Caco-2 (cell line): ENCODE measurements around the gene STK10. TPM values are rescaled to one million over a fixed set of nuclear protein-coding genes. Genes with fewer than 3 reads are reported as not detected.

ENCODE experiments used
- BruUV-seq: library from RNA; stranded (reverse); fragments of 400-500 nt; replicated peaks from 2 replicates; lab custom pipeline; 2021; lab: Mats Ljungman, UMichigan
- CTCF ChIA-PET: fragments of 300-600 bp; sonication (Branson Sonifier 250); formaldehyde crosslinking; loops from one replicate; lab custom pipeline; 2022; ENCODE audit warnings: antibody characterized with exemption; lab: Charles Lee
- POLR2A ChIA-PET: fragments of 300-600 bp; sonication (Branson Sonifier 250); formaldehyde crosslinking; loops from one replicate; lab custom pipeline; 2022; ENCODE audit warnings: antibody characterized with exemption; lab: Charles Lee
- DNase-seq, 2 experiments: peaks; one replicate each; pipeline versions ENCODE4 v3.0.0 to v3.0.0-alpha.2; 2020 to 2022
- H3K27me3 ChIP-seq: replicated peaks from 2 replicates; pipeline ENCODE4 v1.6.0; 2011; ENCODE audit warnings: low read length; ENCODE audit not compliant: control insufficient read depth, insufficient read depth
- H3K36me3 ChIP-seq: 2 replicates; pipeline ENCODE4 v1.5.1; 2011; ENCODE audit warnings: low read length; ENCODE audit not compliant: control insufficient read depth, insufficient read depth
- H3K4me1 ChIP-seq: fragments of 250-450 bp; sonication (Bioruptor Pico); 2 replicates; pipeline ENCODE4 v1.5.1; 2020; ENCODE audit warnings: mild to moderate bottlenecking
- H3K4me3 ChIP-seq: 2 replicates; pipeline ENCODE4 v1.5.1; 2011; ENCODE audit warnings: low read depth, mild to moderate bottlenecking, control low read depth, low read length
- H3K9me3 ChIP-seq: fragments of 250-450 bp; sonication (Bioruptor Pico); 2 replicates; pipeline ENCODE4 v1.5.1; 2020; ENCODE audit warnings: mild to moderate bottlenecking, moderate library complexity
- H3K27ac Mint-ChIP-seq: one replicate; pipeline ENCODE4 v1.8.0; 2022; ENCODE audit warnings: mixed read lengths; ENCODE audit not compliant: unreplicated experiment
- H3K27me3 Mint-ChIP-seq: one replicate; pipeline ENCODE4 v1.8.0; 2022; ENCODE audit warnings: mixed read lengths; ENCODE audit not compliant: insufficient read depth, unreplicated experiment
- H3K36me3 Mint-ChIP-seq: one replicate; pipeline ENCODE4 v1.8.0; 2022; ENCODE audit warnings: mild to moderate bottlenecking, mixed read lengths; ENCODE audit not compliant: insufficient read depth, unreplicated experiment
- H3K4me1 Mint-ChIP-seq: one replicate; pipeline ENCODE4 v1.8.0; 2022; ENCODE audit warnings: low read depth, mixed read lengths; ENCODE audit not compliant: unreplicated experiment
- H3K4me3 Mint-ChIP-seq: one replicate; pipeline ENCODE4 v1.8.0; 2022; ENCODE audit warnings: mild to moderate bottlenecking, moderate library complexity, mixed read lengths; ENCODE audit not compliant: unreplicated experiment
- H3K9me3 Mint-ChIP-seq: one replicate; pipeline ENCODE4 v1.8.0; 2022; ENCODE audit warnings: mixed read lengths; ENCODE audit not compliant: unreplicated experiment
- intact Hi-C: fragments of 100-400 bp; cut with micrococcal nuclease; formaldehyde crosslinking; loops from one replicate; pipeline ENCODE4 v1.10.0; 2022; ENCODE audit not compliant: unreplicated experiment
- total RNA-seq: library from RNA; stranded (reverse); gene quantifications from 2 replicates; pipeline ENCODE4 v1.2.3, GENCODE V29; 2022
- TF ChIP-seq, protein P1 (sequence below), 2 experiments: fragments of 200-600 bp in 1 of 2; IDR thresholded peaks; 1 replicate in 1 of 2; 2 replicates in 1 of 2; pipeline versions ENCODE4 v1.5.1 to v1.8.0; 2011 to 2022; ENCODE audit warnings: antibody characterized with exemption in 1 of 2, control low read depth in 1 of 2, inconsistent platforms in 1 of 2, low read depth in 1 of 2, low read length in 1 of 2, mild to moderate bottlenecking in 1 of 2, moderate library complexity in 1 of 2; ENCODE audit not compliant: insufficient read depth in 1 of 2, severe bottlenecking in 1 of 2, unreplicated experiment in 1 of 2

STK10 gene
- total RNA-seq, 1 experiment from 2014 or later, result 10.3 TPM

DNA sequence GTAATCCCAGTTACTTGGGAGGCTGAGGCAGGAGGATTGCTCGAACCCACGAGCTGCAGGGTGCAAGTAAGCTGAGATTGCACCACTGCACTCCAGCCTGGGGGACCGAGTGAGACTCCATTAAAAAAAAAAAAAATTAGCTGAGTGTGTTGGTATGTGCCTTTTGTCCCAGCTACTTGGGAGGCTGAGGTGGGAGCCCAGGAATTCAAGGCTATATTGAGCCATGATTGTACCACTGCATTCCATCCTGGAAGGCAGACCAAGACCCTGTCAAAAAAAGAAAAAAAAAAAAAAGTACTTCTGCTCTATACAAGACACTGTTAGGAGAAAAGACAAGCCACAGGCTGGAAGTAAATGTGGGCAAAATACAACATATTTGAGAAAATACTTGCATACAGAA is 113.1 kb downstream of the STK10 start:
- Histone ChIP-seq H3K27me3 (no peaks in the 10 kb centered on the region), H3K9me3 (no peaks in the 10 kb centered on the region), H3K4me1 (peaks cover 5% of the 10 kb centered on the region), H3K36me3 (no peaks in the 10 kb centered on the region), H3K4me3 (no peak overlapping the region)
- Mint-ChIP-seq H3K9me3 (no peaks in the 10 kb centered on the region), H3K4me3 (no peak overlapping the region), H3K4me1 (peaks cover 6% of the 10 kb centered on the region), H3K27ac (no peak overlapping the region), H3K27me3 (no peaks in the 10 kb centered on the region), H3K36me3 (no peaks in the 10 kb centered on the region)
- no TSS peak for BruUV-seq
- intact Hi-C loops, result no loop called here
- POLR2A ChIA-PET, result no interaction called here
- CTCF ChIA-PET, result interaction anchor here (0.6 to 1.0 kb wide), 2 partner anchors 21 to 130 kb away, joined by 3 read pairs; no protein-coding TSS in a partner anchor
- TF ChIP-seq, protein P1, sequence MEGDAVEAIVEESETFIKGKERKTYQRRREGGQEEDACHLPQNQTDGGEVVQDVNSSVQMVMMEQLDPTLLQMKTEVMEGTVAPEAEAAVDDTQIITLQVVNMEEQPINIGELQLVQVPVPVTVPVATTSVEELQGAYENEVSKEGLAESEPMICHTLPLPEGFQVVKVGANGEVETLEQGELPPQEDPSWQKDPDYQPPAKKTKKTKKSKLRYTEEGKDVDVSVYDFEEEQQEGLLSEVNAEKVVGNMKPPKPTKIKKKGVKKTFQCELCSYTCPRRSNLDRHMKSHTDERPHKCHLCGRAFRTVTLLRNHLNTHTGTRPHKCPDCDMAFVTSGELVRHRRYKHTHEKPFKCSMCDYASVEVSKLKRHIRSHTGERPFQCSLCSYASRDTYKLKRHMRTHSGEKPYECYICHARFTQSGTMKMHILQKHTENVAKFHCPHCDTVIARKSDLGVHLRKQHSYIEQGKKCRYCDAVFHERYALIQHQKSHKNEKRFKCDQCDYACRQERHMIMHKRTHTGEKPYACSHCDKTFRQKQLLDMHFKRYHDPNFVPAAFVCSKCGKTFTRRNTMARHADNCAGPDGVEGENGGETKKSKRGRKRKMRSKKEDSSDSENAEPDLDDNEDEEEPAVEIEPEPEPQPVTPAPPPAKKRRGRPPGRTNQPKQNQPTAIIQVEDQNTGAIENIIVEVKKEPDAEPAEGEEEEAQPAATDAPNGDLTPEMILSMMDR (IDR thresholded peaks at IDR 0.05; ENCODE audit: insufficient read depth in 1 of 2, low read depth in 1 of 2, low read length in 1 of 2, severe bottlenecking in 1 of 2, unreplicated experiment in 1 of 2), result no peak
- no peak for DNase-seq

DNA sequence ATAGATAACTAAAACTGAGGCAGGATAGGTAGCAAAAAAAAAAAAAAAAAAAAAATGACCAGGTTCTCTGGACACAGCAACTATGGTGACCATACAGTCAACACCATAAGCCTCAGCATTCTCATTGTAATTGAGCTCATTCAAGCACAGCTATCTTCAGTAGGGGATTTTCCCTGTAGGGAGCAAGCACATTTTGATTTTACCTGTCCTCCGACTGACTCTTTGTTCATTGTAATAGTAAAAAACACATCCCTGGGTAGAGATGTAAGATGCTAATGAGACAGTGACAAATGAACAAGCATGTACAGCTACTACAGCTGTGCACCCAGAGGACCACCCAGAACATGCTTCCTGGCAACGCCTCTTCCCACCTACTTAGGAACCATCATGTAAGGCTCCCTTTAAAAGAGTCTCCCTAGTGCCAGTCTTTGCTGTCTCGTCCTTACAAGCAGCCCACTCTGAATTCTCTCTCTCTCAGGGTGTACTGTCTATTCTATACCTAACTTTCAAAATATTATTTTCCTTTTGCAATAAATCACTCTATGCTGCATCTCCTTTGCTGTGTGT is 116.6 kb downstream of the STK10 start:
- H3K4me1 ChIP-seq, result no peaks in the 10 kb centered on the region
- H3K36me3 Mint-ChIP-seq, result no peaks in the 10 kb centered on the region
- no peaks in the 10 kb centered on the region for H3K9me3 ChIP-seq
- DNase-seq, result no peak
- ChIA-PET POLR2A (no interaction called here), CTCF (no interaction called here)
- H3K4me3 ChIP-seq, result no peak overlapping the region
- no peaks in the 10 kb centered on the region for H3K9me3 Mint-ChIP-seq
- TF ChIP-seq, protein P1 (IDR thresholded peaks at IDR 0.05; ENCODE audit: insufficient read depth in 1 of 2, low read depth in 1 of 2, low read length in 1 of 2, severe bottlenecking in 1 of 2, unreplicated experiment in 1 of 2), result no peak
- H3K27ac Mint-ChIP-seq, result no peak overlapping the region
- intact Hi-C loops, result no loop called here
- no peaks in the 10 kb centered on the region for H3K4me1 Mint-ChIP-seq
- no peaks in the 10 kb centered on the region for H3K36me3 ChIP-seq
- no peaks in the 10 kb centered on the region for H3K27me3 ChIP-seq
- no peaks in the 10 kb centered on the region for H3K27me3 Mint-ChIP-seq
- H3K4me3 Mint-ChIP-seq, result no peak overlapping the region
- BruUV-seq, result no TSS peak

DNA sequence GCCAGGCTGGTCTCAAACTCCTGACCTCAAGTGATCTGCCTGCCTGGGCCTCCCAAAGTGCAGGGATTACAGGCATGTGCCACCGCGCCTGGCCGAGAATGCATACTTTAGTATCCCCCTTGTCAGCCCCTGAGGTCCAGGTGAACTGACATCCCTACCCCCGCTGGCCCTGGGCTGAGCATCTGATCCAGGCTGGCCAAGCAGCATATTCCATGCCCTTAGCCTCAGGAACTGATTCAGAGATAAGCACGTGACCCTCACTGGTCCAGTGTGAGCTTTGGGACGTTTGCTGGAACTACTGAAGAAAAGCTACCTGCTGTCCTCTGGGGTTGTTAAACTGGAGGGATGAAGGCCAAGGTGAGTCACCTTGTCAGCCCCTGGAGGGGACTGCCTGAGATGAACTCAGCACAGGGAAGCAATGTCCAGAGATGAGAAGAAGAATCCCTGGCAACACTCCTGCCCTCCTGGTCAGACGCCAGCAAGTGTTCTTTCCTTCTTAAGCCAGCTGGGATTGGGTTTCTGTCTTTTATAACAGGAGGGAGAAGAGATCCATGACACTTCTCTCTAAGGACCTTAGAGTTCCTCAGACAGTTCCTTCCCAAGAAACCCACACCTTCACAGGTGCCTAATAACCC is 122.5 kb downstream of the STK10 start:
- H3K4me3 Mint-ChIP-seq, result no peak overlapping the region
- TF ChIP-seq, protein P1 (IDR thresholded peaks at IDR 0.05; ENCODE audit: insufficient read depth in 1 of 2, low read depth in 1 of 2, low read length in 1 of 2, severe bottlenecking in 1 of 2, unreplicated experiment in 1 of 2), result no peak
- intact Hi-C loops, result no loop called here
- Histone ChIP-seq H3K4me1 (no peaks in the 10 kb centered on the region), H3K4me3 (no peak overlapping the region), H3K9me3 (no peaks in the 10 kb centered on the region), H3K27me3 (no peaks in the 10 kb centered on the region), H3K36me3 (no peaks in the 10 kb centered on the region)
- H3K4me1 Mint-ChIP-seq, result no peaks in the 10 kb centered on the region
- POLR2A ChIA-PET, result interaction anchor here (0.6 kb wide), 1 partner anchor 59 kb away, joined by 4 read pairs; the partner anchor contains the start of gene FBXW11
- DNase-seq, result no peak
- H3K27me3 Mint-ChIP-seq, result no peaks in the 10 kb centered on the region
- no TSS peak for BruUV-seq
- H3K36me3 Mint-ChIP-seq, result peaks cover 11% of the 10 kb centered on the region
- CTCF ChIA-PET, result interaction anchor here (0.6 to 1.0 kb wide), 2 partner anchors 154 to 446 kb away, joined by 4 to 5 read pairs; no protein-coding TSS in a partner anchor
- H3K27ac Mint-ChIP-seq, result no peak overlapping the region
- no peaks in the 10 kb centered on the region for H3K9me3 Mint-ChIP-seq
